Measurements from ENCODE around the gene MACF1.

MACF1 gene

GRCh38 chr1:39297551-39297950 lies 93.1 kb downstream of the MACF1 start:
- no peak for DNase-seq (ENCODE audit: low spot score)

- no peak for DNase-seq (ENCODE audit: low spot score)
Observed at GRCh38 chr1:39301606-39302005, 97.1 kb downstream of the MACF1 start.

- DNase-seq (ENCODE audit: low spot score): no peak
Observed at GRCh38 chr1:39305555-39305954, 101.1 kb downstream of the MACF1 start.

- DNase-seq (ENCODE audit: low spot score): no peak
Observed at GRCh38 chr1:39310015-39310414, 105.5 kb downstream of the MACF1 start.

- DNase-seq (ENCODE audit: low spot score): no peak
Observed at GRCh38 chr1:39310691-39311090, 106.2 kb downstream of the MACF1 start.

- no peak for DNase-seq (ENCODE audit: low spot score)
Observed at GRCh38 chr1:39317111-39317510, 112.6 kb downstream of the MACF1 start.

- no peak for DNase-seq (ENCODE audit: low spot score)
Observed at GRCh38 chr1:39317910-39318633, 113.6 kb downstream of the MACF1 start.

- no peak for DNase-seq (ENCODE audit: low spot score)
Observed at GRCh38 chr1:39321979-39322378, 117.5 kb downstream of the MACF1 start.

- no peak for DNase-seq (ENCODE audit: low spot score)
Observed at GRCh38 chr1:39322431-39322830, 117.9 kb downstream of the MACF1 start.

- DNase-seq (ENCODE audit: low spot score): no peak
Observed at GRCh38 chr1:39324888-39325287, 120.4 kb downstream of the MACF1 start.

GRCh38 chr1:39326836-39327235 lies 122.3 kb downstream of the MACF1 start:
- DNase-seq (ENCODE audit: low spot score): no peak

- peak; percentile 13 for DNase-seq (ENCODE audit: low spot score)
Observed at GRCh38 chr1:39328095-39328494, 123.6 kb downstream of the MACF1 start.

GRCh38 chr1:39328586-39329121 lies 124.2 kb downstream of the MACF1 start:
- DNase-seq (ENCODE audit: low spot score): no peak

- no peak for DNase-seq (ENCODE audit: low spot score)
Observed at GRCh38 chr1:39331647-39332046, 127.2 kb downstream of the MACF1 start.

GRCh38 chr1:39332291-39332690 lies 127.8 kb downstream of the MACF1 start:
- no peak for DNase-seq (ENCODE audit: low spot score)

GRCh38 chr1:39332828-39333227 lies 128.3 kb downstream of the MACF1 start:
- DNase-seq (ENCODE audit: low spot score): no peak

GRCh38 chr1:39333296-39333695 lies 128.8 kb downstream of the MACF1 start:
- no peak for DNase-seq (ENCODE audit: low spot score)

GRCh38 chr1:39335216-39335615 lies 130.7 kb downstream of the MACF1 start:
- DNase-seq (ENCODE audit: low spot score): no peak

- no peak for DNase-seq (ENCODE audit: low spot score)
Observed at GRCh38 chr1:39337067-39337466, 132.6 kb downstream of the MACF1 start.

GRCh38 chr1:39342776-39343175 lies 138.3 kb downstream of the MACF1 start:
- no peak for DNase-seq (ENCODE audit: low spot score)

- DNase-seq (ENCODE audit: low spot score): no peak
Observed at GRCh38 chr1:39344394-39345154, 140.1 kb downstream of the MACF1 start.

- no peak for DNase-seq (ENCODE audit: low spot score)
Observed at GRCh38 chr1:39346872-39347271, 142.4 kb downstream of the MACF1 start.

- no peak for DNase-seq (ENCODE audit: low spot score)
Observed at GRCh38 chr1:39348278-39348677, 143.8 kb downstream of the MACF1 start.
